ENCODE results near the gene WDR75.
A peak's percentile ranks its signal among the peaks of the same experiment; 100 is the strongest.

Gene WDR75

DNA sequence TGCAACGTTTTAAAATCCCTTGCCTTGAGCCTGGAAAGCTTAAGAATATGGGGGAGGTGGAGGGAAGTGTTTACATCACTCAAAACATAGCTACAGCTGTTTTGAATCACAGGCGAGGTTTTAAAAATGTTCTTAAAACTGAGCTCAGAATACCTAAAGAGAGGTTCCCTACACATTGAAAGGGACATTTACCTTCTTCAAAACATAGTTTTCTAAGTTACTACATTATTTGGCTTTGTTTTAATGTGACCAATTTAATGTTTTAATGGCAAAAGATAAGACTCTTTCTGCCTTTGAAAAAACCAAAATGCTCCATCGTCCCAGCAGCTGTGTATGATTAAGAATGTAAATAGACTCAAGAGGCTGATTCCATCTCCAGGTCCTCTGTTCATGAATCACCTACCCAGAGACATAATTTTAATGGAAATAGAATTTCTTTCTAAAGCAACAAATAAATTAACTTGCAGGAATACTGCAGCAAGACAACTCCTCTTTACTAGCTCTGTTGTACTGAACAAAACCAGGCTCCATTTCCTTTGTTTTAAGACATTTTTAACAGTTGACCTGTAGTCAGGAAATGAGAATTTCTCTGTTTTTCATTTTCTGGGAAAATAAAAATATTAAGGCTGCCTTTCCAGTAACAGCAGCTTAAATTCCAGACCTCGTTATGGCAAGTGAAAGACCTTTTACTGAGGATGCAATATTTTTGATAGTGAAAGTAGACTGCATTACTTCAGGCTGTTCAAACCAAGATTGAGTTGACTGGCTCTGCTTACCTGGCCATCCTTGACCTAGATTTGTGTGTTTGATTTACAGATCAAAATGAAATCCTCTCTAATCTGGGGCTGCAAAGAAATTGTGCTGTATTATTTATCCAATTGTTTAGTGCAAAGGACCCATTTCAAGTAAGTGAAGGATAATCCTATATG, 33.7 kb upstream of the WDR75 start:
- peak overlapping the region; percentile 91 to 96 (median 94) for H3K27ac Mint-ChIP-seq
- TF ChIP-seq, protein P1, sequence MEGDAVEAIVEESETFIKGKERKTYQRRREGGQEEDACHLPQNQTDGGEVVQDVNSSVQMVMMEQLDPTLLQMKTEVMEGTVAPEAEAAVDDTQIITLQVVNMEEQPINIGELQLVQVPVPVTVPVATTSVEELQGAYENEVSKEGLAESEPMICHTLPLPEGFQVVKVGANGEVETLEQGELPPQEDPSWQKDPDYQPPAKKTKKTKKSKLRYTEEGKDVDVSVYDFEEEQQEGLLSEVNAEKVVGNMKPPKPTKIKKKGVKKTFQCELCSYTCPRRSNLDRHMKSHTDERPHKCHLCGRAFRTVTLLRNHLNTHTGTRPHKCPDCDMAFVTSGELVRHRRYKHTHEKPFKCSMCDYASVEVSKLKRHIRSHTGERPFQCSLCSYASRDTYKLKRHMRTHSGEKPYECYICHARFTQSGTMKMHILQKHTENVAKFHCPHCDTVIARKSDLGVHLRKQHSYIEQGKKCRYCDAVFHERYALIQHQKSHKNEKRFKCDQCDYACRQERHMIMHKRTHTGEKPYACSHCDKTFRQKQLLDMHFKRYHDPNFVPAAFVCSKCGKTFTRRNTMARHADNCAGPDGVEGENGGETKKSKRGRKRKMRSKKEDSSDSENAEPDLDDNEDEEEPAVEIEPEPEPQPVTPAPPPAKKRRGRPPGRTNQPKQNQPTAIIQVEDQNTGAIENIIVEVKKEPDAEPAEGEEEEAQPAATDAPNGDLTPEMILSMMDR (IDR thresholded peaks at IDR 0.05; ENCODE audit: unreplicated experiment in 3 of 3) = no peak
- no peaks in the 10 kb centered on the region for H3K36me3 Mint-ChIP-seq (ENCODE audit: low read depth)
- peak overlapping the region in 2 of 3 experiments; percentile 58 to 71 for H3K4me3 Mint-ChIP-seq
- no peaks in the 10 kb centered on the region for H3K27me3 Mint-ChIP-seq (ENCODE audit: low read depth)
- no peaks in the 10 kb centered on the region for H3K9me3 Mint-ChIP-seq
- H3K4me1 Mint-ChIP-seq = peaks cover 40% of the 10 kb centered on the region

DNA sequence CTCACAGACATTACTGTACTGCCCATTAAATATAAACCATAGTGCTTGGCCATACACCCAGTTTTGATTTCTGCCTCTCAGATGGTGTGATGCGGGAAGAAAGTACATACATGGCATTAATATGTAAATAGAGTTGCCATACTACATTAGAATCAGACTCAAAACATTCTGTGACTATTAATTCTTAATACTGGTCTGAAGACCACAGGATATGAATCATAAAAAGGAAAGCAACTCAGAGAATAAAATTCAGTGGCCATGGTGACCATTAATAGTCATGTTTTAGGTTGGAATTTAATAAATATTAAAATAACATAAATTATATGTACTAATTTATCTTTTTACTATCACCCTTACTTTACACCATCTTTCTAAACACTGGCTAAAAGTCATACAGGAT, 33.0 kb upstream of the WDR75 start:
- Mint-ChIP-seq H3K4me3 (peak overlapping the region in 2 of 3 experiments; percentile 23 to 71), H3K4me1 (peaks cover 47% of the 10 kb centered on the region), H3K27ac (peak overlapping the region; percentile 93 to 96 (median 94)), H3K9me3 (no peaks in the 10 kb centered on the region), H3K27me3 (ENCODE audit: low read depth) (no peaks in the 10 kb centered on the region), H3K36me3 (ENCODE audit: low read depth) (no peaks in the 10 kb centered on the region)
- TF ChIP-seq, protein P1 (IDR thresholded peaks at IDR 0.05; ENCODE audit: unreplicated experiment in 3 of 3) = no peak

DNA sequence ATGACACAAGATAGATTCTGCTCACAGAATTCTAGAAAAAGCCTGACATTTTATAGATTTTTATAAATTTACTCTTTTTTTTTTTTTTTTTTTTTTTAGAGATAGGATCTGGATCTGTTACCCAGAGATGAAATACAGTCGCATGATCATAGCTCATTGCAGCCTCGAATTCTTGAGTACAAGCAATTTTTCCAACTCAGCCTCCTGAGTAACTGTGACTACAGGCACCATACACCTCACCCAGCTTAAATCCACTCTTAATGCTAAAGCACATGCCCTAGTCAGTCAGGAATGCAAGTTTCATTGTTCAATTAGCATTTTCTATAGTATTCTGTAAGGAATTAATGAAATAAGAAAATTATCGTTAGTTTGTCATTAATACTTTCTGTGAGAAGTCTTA, 32.1 kb upstream of the WDR75 start:
- Mint-ChIP-seq H3K27me3 (ENCODE audit: low read depth) (no peaks in the 10 kb centered on the region), H3K27ac (peak overlapping the region; percentile 93 to 96 (median 94)), H3K9me3 (no peaks in the 10 kb centered on the region), H3K36me3 (ENCODE audit: low read depth) (no peaks in the 10 kb centered on the region), H3K4me3 (peak overlapping the region in 1 of 3 experiments; percentile 10), H3K4me1 (peaks cover 50% of the 10 kb centered on the region)
- TF ChIP-seq, protein P1 (IDR thresholded peaks at IDR 0.05; ENCODE audit: unreplicated experiment in 3 of 3) = no peak

DNA sequence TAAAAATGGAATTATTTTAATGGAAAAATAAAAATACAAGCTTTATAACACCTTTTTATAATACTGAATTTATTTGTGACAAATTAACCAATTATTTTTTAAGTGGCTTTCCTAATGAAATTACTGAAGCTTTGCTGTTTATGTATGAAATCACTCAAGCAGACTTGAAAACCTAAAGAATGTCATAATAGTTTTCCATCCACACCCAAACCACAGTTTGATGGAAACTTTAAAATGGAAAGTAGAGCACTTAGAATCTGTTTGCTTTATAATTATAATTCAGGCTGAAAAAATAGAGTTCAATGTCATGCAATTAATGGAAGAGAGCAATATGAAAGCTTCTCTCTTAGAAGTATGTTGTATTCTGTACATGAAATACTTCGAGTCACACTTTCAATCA, 31.6 kb upstream of the WDR75 start:
- H3K27me3 Mint-ChIP-seq (ENCODE audit: low read depth) = no peaks in the 10 kb centered on the region
- H3K27ac Mint-ChIP-seq = peak overlapping the region in 1 of 3 experiments; percentile 94
- TF ChIP-seq, protein P1 (IDR thresholded peaks at IDR 0.05; ENCODE audit: unreplicated experiment in 3 of 3) = no peak
- no peaks in the 10 kb centered on the region for H3K36me3 Mint-ChIP-seq (ENCODE audit: low read depth)
- H3K9me3 Mint-ChIP-seq = no peaks in the 10 kb centered on the region
- peaks cover 50% of the 10 kb centered on the region for H3K4me1 Mint-ChIP-seq
- H3K4me3 Mint-ChIP-seq = no peak overlapping the region

DNA sequence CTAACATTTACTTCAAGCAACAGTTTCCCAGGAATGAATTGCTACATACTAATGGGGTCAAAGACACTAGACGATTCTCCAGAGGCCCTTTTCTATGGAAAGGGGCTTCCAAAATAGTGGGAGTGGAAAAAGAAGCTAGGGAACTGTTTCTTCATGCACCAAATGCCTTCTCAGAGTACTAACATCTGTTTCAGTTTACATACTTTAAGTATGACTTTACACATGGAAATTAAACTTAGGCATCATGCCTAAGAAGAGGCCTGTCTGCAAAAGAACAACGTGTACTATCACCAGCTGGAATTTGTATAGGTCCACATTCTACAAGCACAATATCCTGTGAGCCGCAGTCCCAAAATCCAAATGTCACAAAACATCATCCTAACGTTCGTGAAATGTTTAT, 29.4 kb upstream of the WDR75 start:
- Mint-ChIP-seq H3K4me3 (peak overlapping the region in 2 of 3 experiments; percentile 50 to 68), H3K27me3 (ENCODE audit: low read depth) (no peaks in the 10 kb centered on the region), H3K4me1 (peaks cover 43% of the 10 kb centered on the region), H3K36me3 (ENCODE audit: low read depth) (no peaks in the 10 kb centered on the region), H3K27ac (peak overlapping the region; percentile 94 to 96 (median 95)), H3K9me3 (no peaks in the 10 kb centered on the region)
- TF ChIP-seq, protein P1 (IDR thresholded peaks at IDR 0.05; ENCODE audit: unreplicated experiment in 3 of 3) = no peak

Data from nephron (organoid).